Thyroid gland (tissue), 4 donors: Measurements from ENCODE around the gene SRD5A3.

Source experiments
- POLR2A ChIP-seq, 2 donors: fragments of 450-650 bp; IDR thresholded peaks; one replicate each; pipeline ENCODE4 v1.6.1; 2017; ENCODE audit warnings: antibody characterized with exemption in 2 of 2, mild to moderate bottlenecking in 2 of 2, moderate library complexity in 1 of 2
- TF ChIP-seq, protein P1 (sequence below), 6 experiments: fragments of 200-600 bp in 3 of 6; fragments of 450-650 bp in 3 of 6; sonication (generic) in 3 of 6; IDR thresholded peaks; one replicate each; pipeline ENCODE4 v1.5.1; 2016 to 2019; ENCODE audit warnings: antibody characterized with exemption in 6 of 6, mild to moderate bottlenecking in 2 of 6, inconsistent platforms in 1 of 6, moderate library complexity in 1 of 6

DNA sequence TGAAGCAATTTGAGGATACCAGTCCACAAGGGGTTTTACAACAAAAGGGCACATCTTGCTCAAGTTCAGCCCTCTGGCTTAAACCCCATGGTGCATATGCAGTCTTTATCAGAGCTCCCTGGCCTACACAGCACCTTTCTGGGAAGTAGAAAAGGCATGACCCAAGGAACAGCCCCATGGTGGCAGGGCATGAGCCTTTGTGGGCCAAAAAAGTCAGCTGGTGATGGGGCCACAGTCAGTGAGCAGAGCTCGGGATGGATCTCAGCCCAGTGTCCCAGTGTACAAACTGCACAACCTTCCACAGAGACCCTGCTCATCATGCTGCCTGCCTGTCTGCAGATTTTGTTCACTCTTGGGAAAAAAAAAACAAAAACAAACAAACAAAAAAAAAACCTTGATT, 27.4 kb downstream of the SRD5A3 start:
- no peak for TF ChIP-seq POLR2A (IDR thresholded peaks at IDR 0.05)
- TF ChIP-seq, protein P1, sequence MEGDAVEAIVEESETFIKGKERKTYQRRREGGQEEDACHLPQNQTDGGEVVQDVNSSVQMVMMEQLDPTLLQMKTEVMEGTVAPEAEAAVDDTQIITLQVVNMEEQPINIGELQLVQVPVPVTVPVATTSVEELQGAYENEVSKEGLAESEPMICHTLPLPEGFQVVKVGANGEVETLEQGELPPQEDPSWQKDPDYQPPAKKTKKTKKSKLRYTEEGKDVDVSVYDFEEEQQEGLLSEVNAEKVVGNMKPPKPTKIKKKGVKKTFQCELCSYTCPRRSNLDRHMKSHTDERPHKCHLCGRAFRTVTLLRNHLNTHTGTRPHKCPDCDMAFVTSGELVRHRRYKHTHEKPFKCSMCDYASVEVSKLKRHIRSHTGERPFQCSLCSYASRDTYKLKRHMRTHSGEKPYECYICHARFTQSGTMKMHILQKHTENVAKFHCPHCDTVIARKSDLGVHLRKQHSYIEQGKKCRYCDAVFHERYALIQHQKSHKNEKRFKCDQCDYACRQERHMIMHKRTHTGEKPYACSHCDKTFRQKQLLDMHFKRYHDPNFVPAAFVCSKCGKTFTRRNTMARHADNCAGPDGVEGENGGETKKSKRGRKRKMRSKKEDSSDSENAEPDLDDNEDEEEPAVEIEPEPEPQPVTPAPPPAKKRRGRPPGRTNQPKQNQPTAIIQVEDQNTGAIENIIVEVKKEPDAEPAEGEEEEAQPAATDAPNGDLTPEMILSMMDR (IDR thresholded peaks at IDR 0.05), result no peak
